ENCODE data around the gene TIMD4.

GRCh38 chr5:156927545-156927944, 35.5 kb downstream of the TIMD4 start:
- TF ChIP-seq FOXM1 (IDR thresholded peaks at IDR 0.05; ENCODE audit: borderline replicate concordance, low read depth), result no peak
- TF ChIP-seq ZBTB7A (IDR thresholded peaks at IDR 0.05; ENCODE audit: low read depth), result no peak
- TF ChIP-seq EP300 (IDR thresholded peaks at IDR 0.05; ENCODE audit: borderline replicate concordance), result no peak
- TF ChIP-seq REST (IDR thresholded peaks at IDR 0.05; ENCODE audit: low read depth), result no peak
- no peak for TF ChIP-seq MAX (IDR thresholded peaks at IDR 0.05)
- TF ChIP-seq CREB1 (IDR thresholded peaks at IDR 0.05; ENCODE audit: low read depth), result no peak
- no peak for TF ChIP-seq RAD21 (IDR thresholded peaks at IDR 0.05; ENCODE audit: low read depth)

Measured in Ishikawa (cell line).